Measurements from ENCODE around the gene MC5R. TPM values are rescaled to one million over a fixed set of nuclear protein-coding genes. Genes with fewer than 3 reads are reported as not detected.

The MC5R gene
- total and polyA plus RNA-seq, 8 donors = not detected

DNA sequence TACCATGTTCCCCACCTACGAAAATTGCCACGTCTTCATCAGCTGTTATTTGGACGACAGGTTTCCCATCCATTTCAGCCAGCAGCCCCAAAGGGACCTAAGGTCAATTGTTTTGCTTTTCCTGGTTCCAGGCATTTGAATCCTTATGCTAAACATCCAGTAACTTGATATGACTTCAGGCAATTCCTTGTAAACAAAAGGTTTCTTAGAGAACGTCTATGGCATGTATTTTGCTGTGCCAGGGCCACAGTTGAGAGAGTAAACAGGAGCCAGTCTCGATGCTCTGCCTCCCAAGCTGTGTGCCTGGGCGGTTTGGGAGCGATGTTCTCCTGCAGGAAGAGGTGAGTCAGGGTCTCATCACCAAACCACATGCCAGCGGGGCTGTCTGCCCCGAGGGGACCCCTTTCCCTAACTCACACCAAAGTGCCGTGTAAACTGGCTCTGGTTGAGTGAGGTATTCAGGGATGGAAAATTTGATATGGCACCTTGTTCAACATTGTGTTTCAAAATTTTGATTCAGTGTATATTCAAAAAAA is 12.9 kb upstream of the MC5R start:
- 51 to 67% (median 62%) methylated on average over 10 of the region's 10 CpGs for WGBS, 5 donors
- H3K4me3 ChIP-seq = no peak overlapping the region
- no peak for DNase-seq
- no peak overlapping the region for H3K27ac ChIP-seq
- peaks cover 0 to 15% (median 7%) of the 10 kb centered on the region in 4 donors for H3K4me1 ChIP-seq
- no peaks in the 10 kb centered on the region for H3K9me3 ChIP-seq
- intact Hi-C loops (cut with DNase I; ENCODE audit: low total_unique reads) = no loop called here
- TF ChIP-seq CTCF (IDR thresholded peaks at IDR 0.05) (no peak), POLR2A (IDR thresholded peaks at IDR 0.05) (no peak), POLR2AphosphoS5 (IDR thresholded peaks at IDR 0.05) (no peak), EP300 (IDR thresholded peaks at IDR 0.05) (no peak)
- H3K27me3 ChIP-seq = no peaks in the 10 kb centered on the region
- H3K36me3 ChIP-seq = no peaks in the 10 kb centered on the region

- WGBS, 5 donors = 52 to 67% (median 60%) methylated on average over 5 to 6 of the region's 6 CpGs
- Histone ChIP-seq H3K4me3 (no peak overlapping the region), H3K27me3 (no peaks in the 10 kb centered on the region), H3K4me1 (peaks cover 0 to 15% (median 7%) of the 10 kb centered on the region in 4 donors), H3K9me3 (no peaks in the 10 kb centered on the region), H3K36me3 (no peaks in the 10 kb centered on the region), H3K27ac (no peak overlapping the region)
- no peak for TF ChIP-seq POLR2A (IDR thresholded peaks at IDR 0.05)
- TF ChIP-seq POLR2AphosphoS5 (IDR thresholded peaks at IDR 0.05) = no peak
- TF ChIP-seq CTCF (IDR thresholded peaks at IDR 0.05) = peak in 1 of 7 experiments; percentile 7
- no peak for DNase-seq
- intact Hi-C loops (cut with DNase I; ENCODE audit: low total_unique reads) = no loop called here
Measured at GRCh38 chr18:13811993-13812392, 12.0 kb upstream of the MC5R start.

- H3K9me3 ChIP-seq = no peaks in the 10 kb centered on the region
- peaks cover 0 to 15% (median 5%) of the 10 kb centered on the region in 4 donors for H3K4me1 ChIP-seq
- peak; percentile 76 to 86 for DNase-seq
- 26 to 32% (median 28%) methylated on average over 4 of the region's 4 CpGs for WGBS, 5 donors
- TF ChIP-seq EP300 (IDR thresholded peaks at IDR 0.05) = no peak
- peak in 5 of 7 experiments; percentile 70 to 91 (median 77) for TF ChIP-seq CTCF (IDR thresholded peaks at IDR 0.05)
- peak in 1 of 3 donors; percentile 8 for TF ChIP-seq POLR2AphosphoS5 (IDR thresholded peaks at IDR 0.05)
- intact Hi-C loops (cut with DNase I; ENCODE audit: low total_unique reads) = no loop called here
- no peak overlapping the region for H3K27ac ChIP-seq
- H3K36me3 ChIP-seq = no peaks in the 10 kb centered on the region
- no peak overlapping the region for H3K4me3 ChIP-seq
- no peaks in the 10 kb centered on the region for H3K27me3 ChIP-seq
Measured at GRCh38 chr18:13813271-13813849, 10.6 kb upstream of the MC5R start.

GRCh38 chr18:13826209-13826608 is 2.3 kb downstream of the MC5R start:
- DNase-seq = no peak
- H3K4me3 ChIP-seq = no peak overlapping the region
- H3K4me1 ChIP-seq = peaks cover 0 to 10% (median 8%) of the 10 kb centered on the region in 4 donors
- no peaks in the 10 kb centered on the region for H3K9me3 ChIP-seq
- H3K27me3 ChIP-seq = peaks cover 0 to 62% (median 0%) of the 10 kb centered on the region in 3 donors
- no peak for TF ChIP-seq CTCF (IDR thresholded peaks at IDR 0.05)
- no peak for TF ChIP-seq POLR2A (IDR thresholded peaks at IDR 0.05)
- no peak for TF ChIP-seq EP300 (IDR thresholded peaks at IDR 0.05)
- TF ChIP-seq POLR2AphosphoS5 (IDR thresholded peaks at IDR 0.05) = no peak
- no peak overlapping the region for H3K27ac ChIP-seq
- no peaks in the 10 kb centered on the region for H3K36me3 ChIP-seq
- intact Hi-C loops (cut with DNase I; ENCODE audit: low total_unique reads) = loop anchor here (5.0 kb wide), 1 partner anchor 261 kb away; no protein-coding TSS in a partner anchor
- 93 to 96% (median 94%) methylated on average over 26 of the region's 26 CpGs for WGBS, 5 donors
